ENCODE data around the gene GJC3.
"Not testable (repeated sequence)": the region's sequence is repeated elsewhere in the genome, so short reads cannot be mapped to it uniquely, and the experiment has no call there.

GJC3 gene

GRCh38 chr7:99950819-99951218, 21.4 kb upstream of the GJC3 start:
- not testable (repeated sequence) for H3K27ac Mint-ChIP-seq; H3K36me3 Mint-ChIP-seq (ENCODE audit: insufficient read depth); H3K4me1 Mint-ChIP-seq (ENCODE audit: low read depth in 2 of 2); H3K4me3 Mint-ChIP-seq; ATAC-seq (replicated peaks); DNase-seq; H3K9me3 Mint-ChIP-seq
- H3K27me3 Mint-ChIP-seq: peaks cover 34 to 64% of the 10 kb centered on the region in 2 donors

GRCh38 chr7:99949645-99950228, 20.3 kb upstream of the GJC3 start:
- Mint-ChIP-seq H3K4me1 (ENCODE audit: low read depth in 2 of 2) (no peaks in the 10 kb centered on the region), H3K36me3 (ENCODE audit: insufficient read depth) (no peaks in the 10 kb centered on the region), H3K27ac (no peak overlapping the region), H3K4me3 (no peak overlapping the region), H3K27me3 (peaks cover 26 to 55% of the 10 kb centered on the region in 2 donors), H3K9me3 (no peaks in the 10 kb centered on the region)
- ATAC-seq (replicated peaks): no peak
- no peak for DNase-seq

GRCh38 chr7:99947608-99948007, 18.2 kb upstream of the GJC3 start:
- peaks cover 26 to 58% of the 10 kb centered on the region in 2 donors for H3K27me3 Mint-ChIP-seq
- H3K27ac Mint-ChIP-seq: no peak overlapping the region
- ATAC-seq (replicated peaks): no peak
- H3K36me3 Mint-ChIP-seq (ENCODE audit: insufficient read depth): peaks cover 2% of the 10 kb centered on the region
- peaks cover 0 to 3% of the 10 kb centered on the region in 2 donors for H3K4me1 Mint-ChIP-seq (ENCODE audit: low read depth in 2 of 2)
- no peaks in the 10 kb centered on the region for H3K9me3 Mint-ChIP-seq
- no peak overlapping the region for H3K4me3 Mint-ChIP-seq
- DNase-seq: no peak

- no peak overlapping the region for H3K4me3 Mint-ChIP-seq
- H3K9me3 Mint-ChIP-seq: no peaks in the 10 kb centered on the region
- DNase-seq: no peak
- H3K27ac Mint-ChIP-seq: no peak overlapping the region
- peaks cover 51 to 79% of the 10 kb centered on the region in 2 donors for H3K27me3 Mint-ChIP-seq
- H3K4me1 Mint-ChIP-seq (ENCODE audit: low read depth in 2 of 2): peaks cover 0 to 3% of the 10 kb centered on the region in 2 donors
- no peak for ATAC-seq (replicated peaks)
- peaks cover 3% of the 10 kb centered on the region for H3K36me3 Mint-ChIP-seq (ENCODE audit: insufficient read depth)
Observed at GRCh38 chr7:99944497-99945070, 15.2 kb upstream of the GJC3 start.

DNA sequence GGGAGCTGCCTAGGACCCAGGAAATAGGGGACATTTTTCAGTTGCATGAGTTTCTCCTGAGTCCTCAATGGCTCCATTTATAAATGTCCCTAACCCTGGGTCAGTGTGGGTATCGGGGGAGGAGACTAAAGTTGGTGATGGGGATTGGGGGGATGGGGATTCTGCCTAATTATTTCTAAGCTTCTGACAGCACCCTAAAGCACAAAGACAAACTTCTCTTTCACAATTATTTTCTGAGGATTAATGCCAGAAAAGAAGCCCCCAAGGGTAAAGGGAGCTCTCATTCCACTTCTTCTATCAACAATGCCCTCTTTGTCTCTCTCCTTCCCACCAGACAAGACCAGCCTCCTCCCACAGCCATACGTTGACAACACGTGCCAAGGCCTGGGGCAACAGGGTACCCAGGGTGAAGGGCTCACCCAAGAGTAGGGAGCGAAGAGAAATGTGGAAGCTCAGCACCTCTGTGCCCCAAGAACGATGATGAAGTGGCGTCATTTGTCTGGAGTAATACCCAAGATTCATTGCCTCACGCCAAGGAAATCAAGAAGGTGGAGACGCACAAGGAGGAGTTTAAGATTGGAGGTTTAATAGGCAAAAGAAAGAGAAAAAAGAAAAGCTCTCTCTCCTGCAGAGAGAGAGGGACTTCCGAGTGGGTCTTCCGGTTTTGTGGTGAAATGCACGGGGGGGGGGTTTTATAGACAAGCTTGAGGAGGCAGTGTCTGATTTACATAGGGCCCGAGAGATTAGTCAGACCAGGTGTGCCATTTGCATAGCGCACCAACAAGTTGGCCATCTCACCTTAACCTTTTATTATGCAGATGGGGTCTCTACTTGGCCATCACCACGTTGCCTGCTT, 14.4 kb upstream of the GJC3 start:
- no peak for DNase-seq
- peaks cover 54 to 79% of the 10 kb centered on the region in 2 donors for H3K27me3 Mint-ChIP-seq
- H3K4me3 Mint-ChIP-seq: no peak overlapping the region
- no peaks in the 10 kb centered on the region for H3K9me3 Mint-ChIP-seq
- H3K4me1 Mint-ChIP-seq (ENCODE audit: low read depth in 2 of 2): peaks cover 0 to 3% of the 10 kb centered on the region in 2 donors
- no peak for ATAC-seq (replicated peaks)
- H3K36me3 Mint-ChIP-seq (ENCODE audit: insufficient read depth): peaks cover 3% of the 10 kb centered on the region
- H3K27ac Mint-ChIP-seq: no peak overlapping the region

- DNase-seq (no peak), ATAC-seq (replicated peaks) (no peak)
- Mint-ChIP-seq H3K27ac (no peak overlapping the region), H3K9me3 (peaks cover 3 to 6% of the 10 kb centered on the region in 2 donors), H3K27me3 (peaks cover 71 to 90% of the 10 kb centered on the region in 2 donors), H3K36me3 (ENCODE audit: insufficient read depth) (peaks cover 3% of the 10 kb centered on the region), H3K4me3 (no peak overlapping the region), H3K4me1 (ENCODE audit: low read depth in 2 of 2) (peaks cover 0 to 2% of the 10 kb centered on the region in 2 donors)
Observed at GRCh38 chr7:99938296-99938695, 8.9 kb upstream of the GJC3 start.

GRCh38 chr7:99935009-99935408, 5.6 kb upstream of the GJC3 start:
- ATAC-seq (replicated peaks); H3K27ac Mint-ChIP-seq; DNase-seq; H3K9me3 Mint-ChIP-seq; H3K36me3 Mint-ChIP-seq (ENCODE audit: insufficient read depth); H3K4me3 Mint-ChIP-seq; H3K4me1 Mint-ChIP-seq (ENCODE audit: low read depth in 2 of 2): not testable (repeated sequence)
- peaks cover 49 to 79% of the 10 kb centered on the region in 2 donors for H3K27me3 Mint-ChIP-seq

GRCh38 chr7:99930376-99930775, 956 bp upstream of the GJC3 start:
- Mint-ChIP-seq H3K36me3 (ENCODE audit: insufficient read depth) (no peaks in the 10 kb centered on the region), H3K4me3 (no peak overlapping the region), H3K27ac (no peak overlapping the region), H3K4me1 (ENCODE audit: low read depth in 2 of 2) (peaks cover 10 to 15% of the 10 kb centered on the region in 2 donors), H3K27me3 (peaks cover 71 to 86% of the 10 kb centered on the region in 2 donors), H3K9me3 (no peaks in the 10 kb centered on the region)
- DNase-seq (no peak), ATAC-seq (replicated peaks) (no peak)

GRCh38 chr7:99929730-99930053, 272 bp upstream of the GJC3 start:
- Mint-ChIP-seq H3K4me1 (ENCODE audit: low read depth in 2 of 2) (peaks cover 10 to 12% of the 10 kb centered on the region in 2 donors), H3K27me3 (peaks cover 68 to 79% of the 10 kb centered on the region in 2 donors), H3K9me3 (no peaks in the 10 kb centered on the region), H3K36me3 (ENCODE audit: insufficient read depth) (no peaks in the 10 kb centered on the region), H3K4me3 (peak overlapping the region; percentile 13 to 52), H3K27ac (no peak overlapping the region)
- DNase-seq (no peak), ATAC-seq (replicated peaks) (no peak)

GRCh38 chr7:99928188-99928587, 1.2 kb downstream of the GJC3 start:
- H3K27me3 Mint-ChIP-seq: peaks cover 54 to 64% of the 10 kb centered on the region in 2 donors
- no peak overlapping the region for H3K27ac Mint-ChIP-seq
- no peaks in the 10 kb centered on the region for H3K36me3 Mint-ChIP-seq (ENCODE audit: insufficient read depth)
- ATAC-seq (replicated peaks) (no peak), DNase-seq (no peak)
- H3K4me3 Mint-ChIP-seq: peak overlapping the region in 1 of 2 donors; percentile 52
- no peaks in the 10 kb centered on the region for H3K9me3 Mint-ChIP-seq
- H3K4me1 Mint-ChIP-seq (ENCODE audit: low read depth in 2 of 2): peaks cover 10 to 12% of the 10 kb centered on the region in 2 donors

DNA sequence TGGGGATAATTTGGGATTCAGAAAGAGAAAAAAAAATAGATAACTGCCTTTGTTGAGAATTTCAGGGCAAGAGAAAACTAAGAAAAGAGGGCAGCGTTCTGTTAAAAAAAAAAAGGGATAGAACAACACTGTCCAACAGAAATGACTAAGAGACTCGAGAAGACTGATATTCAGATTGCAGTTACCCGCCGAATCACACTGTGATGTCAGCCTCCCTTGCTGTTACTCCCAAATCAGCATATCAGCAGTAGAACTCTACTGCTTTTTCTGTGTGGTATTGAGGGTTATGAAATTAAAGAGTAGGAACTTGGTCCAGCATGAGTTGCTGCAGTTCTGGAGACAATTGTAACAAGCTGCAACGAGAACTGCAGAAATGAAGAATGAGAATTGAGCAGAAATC, 1.9 kb downstream of the GJC3 start:
- H3K4me3 Mint-ChIP-seq: no peak overlapping the region
- ATAC-seq (replicated peaks): no peak
- no peaks in the 10 kb centered on the region for H3K9me3 Mint-ChIP-seq
- peaks cover 53 to 57% of the 10 kb centered on the region in 2 donors for H3K27me3 Mint-ChIP-seq
- H3K27ac Mint-ChIP-seq: no peak overlapping the region
- no peak for DNase-seq
- no peaks in the 10 kb centered on the region for H3K36me3 Mint-ChIP-seq (ENCODE audit: insufficient read depth)
- H3K4me1 Mint-ChIP-seq (ENCODE audit: low read depth in 2 of 2): peaks cover 10 to 12% of the 10 kb centered on the region in 2 donors

- Mint-ChIP-seq H3K27ac (no peak overlapping the region), H3K36me3 (ENCODE audit: insufficient read depth) (no peaks in the 10 kb centered on the region), H3K27me3 (peaks cover 46 to 50% of the 10 kb centered on the region in 2 donors), H3K9me3 (no peaks in the 10 kb centered on the region), H3K4me1 (ENCODE audit: low read depth in 2 of 2) (peaks cover 10 to 12% of the 10 kb centered on the region in 2 donors), H3K4me3 (no peak overlapping the region)
- ATAC-seq (replicated peaks) (no peak), DNase-seq (no peak)
Observed at GRCh38 chr7:99926321-99926720, 3.1 kb downstream of the GJC3 start.

GRCh38 chr7:99923200-99923599, 6.2 kb downstream of the GJC3 start:
- DNase-seq: no peak
- H3K27me3 Mint-ChIP-seq: peaks cover 24 to 28% of the 10 kb centered on the region in 2 donors
- no peaks in the 10 kb centered on the region for H3K9me3 Mint-ChIP-seq
- no peak overlapping the region for H3K27ac Mint-ChIP-seq
- no peak for ATAC-seq (replicated peaks)
- no peak overlapping the region for H3K4me3 Mint-ChIP-seq
- H3K36me3 Mint-ChIP-seq (ENCODE audit: insufficient read depth): peaks cover 8% of the 10 kb centered on the region
- H3K4me1 Mint-ChIP-seq (ENCODE audit: low read depth in 2 of 2): peaks cover 8 to 10% of the 10 kb centered on the region in 2 donors

DNA sequence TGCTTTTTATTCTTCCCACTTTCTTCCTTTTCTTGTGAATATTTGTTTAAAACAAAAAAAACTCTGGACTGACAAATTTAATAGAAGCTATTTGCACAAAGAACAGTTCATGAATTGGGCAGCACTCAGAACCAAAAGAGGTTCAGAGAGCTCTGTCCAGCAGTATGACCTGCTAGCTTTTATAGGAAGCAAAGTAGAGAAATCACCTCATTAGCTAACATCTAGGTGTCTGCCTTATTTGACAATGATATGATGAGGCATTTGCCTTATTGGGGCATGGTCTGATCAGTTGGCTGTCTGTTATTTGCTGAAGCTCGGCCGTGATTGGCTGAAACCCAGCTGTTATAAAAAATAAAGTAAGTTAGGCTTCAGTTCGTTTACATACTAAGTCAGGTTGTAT, 9.3 kb downstream of the GJC3 start:
- peaks cover 11% of the 10 kb centered on the region for H3K36me3 Mint-ChIP-seq (ENCODE audit: insufficient read depth)
- peaks cover 0 to 5% of the 10 kb centered on the region in 2 donors for H3K27me3 Mint-ChIP-seq
- peak overlapping the region; percentile 87 to 95 for H3K4me3 Mint-ChIP-seq
- peak overlapping the region; percentile 95 to 97 for H3K27ac Mint-ChIP-seq
- no peak for ATAC-seq (replicated peaks)
- no peak for DNase-seq
- H3K9me3 Mint-ChIP-seq: no peaks in the 10 kb centered on the region
- peaks cover 32 to 35% of the 10 kb centered on the region in 2 donors for H3K4me1 Mint-ChIP-seq (ENCODE audit: low read depth in 2 of 2)
